SK-N-SH (cell line): ENCODE data around the gene SPATA19.

Source experiments
- CTCF ChIP-seq: fragments of 200-600 bp; sonication (generic); IDR thresholded peaks from 2 replicates; pipeline ENCODE4 v1.6.1; 2017; ENCODE audit warnings: antibody characterized with exemption, mild to moderate bottlenecking, moderate library complexity
- JUND ChIP-seq: IDR thresholded peaks from 2 replicates; pipeline ENCODE4 v1.4.0; 2012
- MAX ChIP-seq: IDR thresholded peaks from 2 replicates; pipeline ENCODE4 v1.4.0; 2012; ENCODE audit warnings: low read depth
- POLR2AphosphoS5 ChIP-seq: IDR thresholded peaks from 2 replicates; pipeline ENCODE4 v1.6.1; 2012; ENCODE audit warnings: low read depth, low read length
- RCOR1 ChIP-seq: fragments of 150-350 bp; IDR thresholded peaks from 2 replicates; pipeline ENCODE4 v1.6.1; 2017; ENCODE audit warnings: antibody characterized with exemption, low read length
- REST ChIP-seq: IDR thresholded peaks from 2 replicates; pipeline ENCODE4 v1.6.1; 2012; ENCODE audit warnings: mild to moderate bottlenecking, low read depth, low read length, moderate library complexity
- RXRA ChIP-seq: IDR thresholded peaks from 2 replicates; pipeline ENCODE4 v1.4.0; 2012; ENCODE audit warnings: low read depth, mild to moderate bottlenecking, borderline replicate concordance
- SMC3 ChIP-seq: IDR thresholded peaks from 2 replicates; pipeline ENCODE4 v1.6.1; 2012; ENCODE audit warnings: low read depth, low read length, improper control_type of control experiment
- TAF1 ChIP-seq: IDR thresholded peaks from 2 replicates; pipeline ENCODE4 v1.6.1; 2012; ENCODE audit warnings: low read depth, mild to moderate bottlenecking, low read length, moderate library complexity, borderline replicate concordance
- YY1 ChIP-seq: IDR thresholded peaks from 2 replicates; pipeline ENCODE4 v1.4.0; 2012; ENCODE audit warnings: low read depth, mild to moderate bottlenecking

- TF ChIP-seq MAX, result no peak
- no peak for TF ChIP-seq TAF1
- TF ChIP-seq REST, result no peak
- TF ChIP-seq RCOR1, result no peak
- TF ChIP-seq CTCF, result no peak
- no peak for TF ChIP-seq JUND
- TF ChIP-seq SMC3, result no peak
- no peak for TF ChIP-seq POLR2AphosphoS5
- no peak for TF ChIP-seq YY1
- no peak for TF ChIP-seq RXRA
Observed at GRCh38 chr11:133818302-133818701, 27.0 kb downstream of the SPATA19 start.
